ENCODE results near the gene STX19.

Gene STX19, protein sequence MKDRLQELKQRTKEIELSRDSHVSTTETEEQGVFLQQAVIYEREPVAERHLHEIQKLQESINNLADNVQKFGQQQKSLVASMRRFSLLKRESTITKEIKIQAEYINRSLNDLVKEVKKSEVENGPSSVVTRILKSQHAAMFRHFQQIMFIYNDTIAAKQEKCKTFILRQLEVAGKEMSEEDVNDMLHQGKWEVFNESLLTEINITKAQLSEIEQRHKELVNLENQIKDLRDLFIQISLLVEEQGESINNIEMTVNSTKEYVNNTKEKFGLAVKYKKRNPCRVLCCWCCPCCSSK

DNA sequence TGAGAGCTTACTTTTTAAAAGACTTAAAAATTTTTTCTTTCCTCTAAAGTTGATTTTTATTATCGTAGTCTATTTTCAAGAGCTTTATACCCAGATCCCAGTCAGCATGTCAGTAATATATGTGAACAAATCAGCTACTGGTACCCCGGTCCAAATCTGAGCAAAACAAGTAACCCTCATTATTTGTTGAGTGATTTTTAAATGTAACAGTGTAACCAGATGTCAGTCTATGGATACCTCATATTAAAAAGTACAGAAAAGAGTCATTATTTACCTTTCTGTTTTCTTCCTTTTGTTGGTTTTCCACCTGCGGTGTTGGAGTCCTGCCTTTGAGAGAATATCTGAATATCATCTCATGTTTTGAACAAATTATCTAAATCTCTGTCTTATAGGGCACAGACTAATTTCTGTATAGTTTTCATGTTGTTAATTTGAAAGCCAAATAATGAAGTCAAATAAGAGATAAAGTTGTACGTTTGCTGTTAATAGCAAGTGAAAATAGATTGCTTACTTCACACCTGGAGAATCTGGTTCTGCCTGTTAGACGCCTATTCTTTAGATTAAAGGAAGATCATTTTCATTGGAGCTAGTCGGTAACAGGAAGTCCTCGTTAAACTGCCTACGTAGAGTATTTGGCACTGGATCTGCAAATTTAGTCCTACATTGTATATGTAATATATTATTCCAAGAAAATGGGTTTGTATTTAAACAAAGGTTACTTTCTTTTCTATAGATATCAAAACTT lies at the start of gene STX19:
TSS of gene STX19 (minus strand) at position 505 of the 745 bp plus-strand sequence. CDS start 13,328 bp downstream, outside the sequence.
- Histone ChIP-seq H3K9me3 (ENCODE audit: control insufficient read depth, insufficient read depth, low read depth, low read length) (no peaks in the 10 kb centered on the region), H3K36me3 (ENCODE audit: control insufficient read depth in 2 of 2, insufficient read depth in 1 of 2, low read length in 2 of 2) (no peaks in the 10 kb centered on the region; a peak in 1 of 3 replicates), H3K4me3 (ENCODE audit: low read depth, low read length) (no peak within 1 kb of the TSS), H3K4me1 (ENCODE audit: control insufficient read depth, insufficient read depth, low read length) (no peaks in the 10 kb centered on the region), H3K27ac (ENCODE audit: extremely low read depth, low read depth, low read length) (no peak within 1 kb of the TSS)
- no peak for TF ChIP-seq ZBTB8A (tag by site-specific recombination; IDR thresholded peaks at IDR 0.05)
- TF ChIP-seq, protein P1, sequence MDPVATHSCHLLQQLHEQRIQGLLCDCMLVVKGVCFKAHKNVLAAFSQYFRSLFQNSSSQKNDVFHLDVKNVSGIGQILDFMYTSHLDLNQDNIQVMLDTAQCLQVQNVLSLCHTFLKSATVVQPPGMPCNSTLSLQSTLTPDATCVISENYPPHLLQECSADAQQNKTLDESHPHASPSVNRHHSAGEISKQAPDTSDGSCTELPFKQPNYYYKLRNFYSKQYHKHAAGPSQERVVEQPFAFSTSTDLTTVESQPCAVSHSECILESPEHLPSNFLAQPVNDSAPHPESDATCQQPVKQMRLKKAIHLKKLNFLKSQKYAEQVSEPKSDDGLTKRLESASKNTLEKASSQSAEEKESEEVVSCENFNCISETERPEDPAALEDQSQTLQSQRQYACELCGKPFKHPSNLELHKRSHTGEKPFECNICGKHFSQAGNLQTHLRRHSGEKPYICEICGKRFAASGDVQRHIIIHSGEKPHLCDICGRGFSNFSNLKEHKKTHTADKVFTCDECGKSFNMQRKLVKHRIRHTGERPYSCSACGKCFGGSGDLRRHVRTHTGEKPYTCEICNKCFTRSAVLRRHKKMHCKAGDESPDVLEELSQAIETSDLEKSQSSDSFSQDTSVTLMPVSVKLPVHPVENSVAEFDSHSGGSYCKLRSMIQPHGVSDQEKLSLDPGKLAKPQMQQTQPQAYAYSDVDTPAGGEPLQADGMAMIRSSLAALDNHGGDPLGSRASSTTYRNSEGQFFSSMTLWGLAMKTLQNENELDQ (tag by site-specific recombination; IDR thresholded peaks at IDR 0.05; ENCODE audit: low read depth) = no peak
- TF ChIP-seq ZNF394 (tag by site-specific recombination; IDR thresholded peaks at IDR 0.05; ENCODE audit: borderline replicate concordance) = no peak
- TF ChIP-seq ZNF623 (tag by site-specific recombination; IDR thresholded peaks at IDR 0.05) = no peak
- no peak for TF ChIP-seq ZNF843 (tag by site-specific recombination; IDR thresholded peaks at IDR 0.05)
- TF ChIP-seq ZNF157 (tag by site-specific recombination; IDR thresholded peaks at IDR 0.05) = no peak
- CTCF ChIA-PET = interaction anchor here (1.1 kb wide), 2 partner anchors 9 to 24 kb away, joined by 4 to 6 read pairs; no protein-coding TSS in a partner anchor
- POLR2A ChIA-PET = no interaction called here

DNA sequence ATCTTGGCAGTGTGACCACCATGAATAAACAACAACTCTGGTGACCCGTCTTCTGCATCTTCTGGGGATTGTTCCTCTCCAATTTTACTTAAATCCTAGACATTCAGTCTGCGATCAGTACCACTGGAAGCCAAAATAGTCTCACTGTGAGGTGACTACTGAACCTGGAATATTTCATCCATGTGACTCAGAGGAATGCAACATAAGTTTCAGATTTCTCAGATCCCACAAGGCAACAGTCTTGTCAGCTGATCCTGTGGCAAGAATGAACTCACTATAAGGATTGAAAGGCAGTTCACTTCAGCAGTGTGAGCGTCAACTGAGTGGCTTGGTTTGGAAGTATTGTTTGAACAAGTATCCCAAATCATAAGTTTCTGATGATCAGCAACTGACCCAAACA lies 47.7 kb upstream of the STX19 start:
- Histone ChIP-seq H3K9me3 (ENCODE audit: control insufficient read depth, insufficient read depth, low read depth, low read length) (no peaks in the 10 kb centered on the region), H3K4me3 (ENCODE audit: low read depth, low read length) (no peak overlapping the region), H3K27ac (ENCODE audit: extremely low read depth, low read depth, low read length) (no peak overlapping the region), H3K36me3 (ENCODE audit: control insufficient read depth in 2 of 2, insufficient read depth in 1 of 2, low read length in 2 of 2) (peaks cover 0 to 21% of the 10 kb centered on the region in 2 experiments; a peak in 1 of 3 replicates), H3K4me1 (ENCODE audit: control insufficient read depth, insufficient read depth, low read length) (no peaks in the 10 kb centered on the region)
- CTCF ChIA-PET = no interaction called here
- POLR2A ChIA-PET = no interaction called here
- TF ChIP-seq ZNF830 (tag by site-specific recombination; IDR thresholded peaks at IDR 0.05; ENCODE audit: low read depth) = no peak

DNA sequence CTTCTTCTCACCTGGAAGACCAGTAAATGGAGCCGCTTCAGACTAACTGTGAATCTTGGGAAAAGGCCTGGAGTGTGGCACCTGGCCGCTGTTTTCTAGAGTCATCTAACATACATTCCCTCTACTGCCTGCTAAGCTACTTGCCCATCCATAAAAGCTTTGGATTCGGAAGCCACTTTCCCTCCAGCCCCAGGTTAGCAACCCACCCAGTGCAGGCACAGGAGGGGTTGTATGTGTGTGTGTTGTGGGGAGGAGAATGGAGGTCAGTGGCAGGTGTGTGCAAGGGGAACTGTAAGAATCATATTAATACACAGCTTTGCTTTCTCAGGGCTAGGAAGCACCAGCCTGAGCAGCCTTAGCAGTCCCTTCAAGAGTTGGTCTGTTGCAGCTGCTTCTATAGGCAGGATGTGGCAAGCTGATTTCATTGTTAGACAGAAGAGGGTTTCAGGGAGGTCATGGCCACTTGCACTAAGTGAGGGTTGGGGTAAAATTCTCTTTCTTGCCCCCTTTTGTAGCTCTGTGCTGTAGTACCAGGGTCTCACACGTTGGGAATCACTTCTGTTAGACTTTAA lies 43.4 kb upstream of the STX19 start:
- TF ChIP-seq ZNF785 (tag by site-specific recombination; IDR thresholded peaks at IDR 0.05) = no peak
- TF ChIP-seq, protein P2, sequence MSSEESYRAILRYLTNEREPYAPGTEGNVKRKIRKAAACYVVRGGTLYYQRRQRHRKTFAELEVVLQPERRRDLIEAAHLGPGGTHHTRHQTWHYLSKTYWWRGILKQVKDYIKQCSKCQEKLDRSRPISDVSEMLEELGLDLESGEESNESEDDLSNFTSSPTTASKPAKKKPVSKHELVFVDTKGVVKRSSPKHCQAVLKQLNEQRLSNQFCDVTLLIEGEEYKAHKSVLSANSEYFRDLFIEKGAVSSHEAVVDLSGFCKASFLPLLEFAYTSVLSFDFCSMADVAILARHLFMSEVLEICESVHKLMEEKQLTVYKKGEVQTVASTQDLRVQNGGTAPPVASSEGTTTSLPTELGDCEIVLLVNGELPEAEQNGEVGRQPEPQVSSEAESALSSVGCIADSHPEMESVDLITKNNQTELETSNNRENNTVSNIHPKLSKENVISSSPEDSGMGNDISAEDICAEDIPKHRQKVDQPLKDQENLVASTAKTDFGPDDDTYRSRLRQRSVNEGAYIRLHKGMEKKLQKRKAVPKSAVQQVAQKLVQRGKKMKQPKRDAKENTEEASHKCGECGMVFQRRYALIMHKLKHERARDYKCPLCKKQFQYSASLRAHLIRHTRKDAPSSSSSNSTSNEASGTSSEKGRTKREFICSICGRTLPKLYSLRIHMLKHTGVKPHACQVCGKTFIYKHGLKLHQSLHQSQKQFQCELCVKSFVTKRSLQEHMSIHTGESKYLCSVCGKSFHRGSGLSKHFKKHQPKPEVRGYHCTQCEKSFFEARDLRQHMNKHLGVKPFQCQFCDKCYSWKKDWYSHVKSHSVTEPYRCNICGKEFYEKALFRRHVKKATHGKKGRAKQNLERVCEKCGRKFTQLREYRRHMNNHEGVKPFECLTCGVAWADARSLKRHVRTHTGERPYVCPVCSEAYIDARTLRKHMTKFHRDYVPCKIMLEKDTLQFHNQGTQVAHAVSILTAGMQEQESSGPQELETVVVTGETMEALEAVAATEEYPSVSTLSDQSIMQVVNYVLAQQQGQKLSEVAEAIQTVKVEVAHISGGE (tag by site-specific recombination; conservative IDR thresholded peaks at IDR 0.05; ENCODE audit: low read depth) = no peak
- TF ChIP-seq ZNF76 (tag by site-specific recombination; IDR thresholded peaks at IDR 0.05; ENCODE audit: borderline replicate concordance, low read depth) = no peak
- no peak for TF ChIP-seq ZNF335 (tag by site-specific recombination; conservative IDR thresholded peaks at IDR 0.05)
- TF ChIP-seq ZNF302 (tag by site-specific recombination; IDR thresholded peaks at IDR 0.05; ENCODE audit: low read depth) = no peak
- no peak for TF ChIP-seq ZNF214 (tag by site-specific recombination; IDR thresholded peaks at IDR 0.05; ENCODE audit: borderline replicate concordance)
- no peak for TF ChIP-seq ZNF585B (tag by site-specific recombination; IDR thresholded peaks at IDR 0.05)
- TF ChIP-seq YY1 (tag by site-specific recombination; IDR thresholded peaks at IDR 0.05) = no peak
- TF ChIP-seq ZNF354C (tag by site-specific recombination; IDR thresholded peaks at IDR 0.05; ENCODE audit: borderline replicate concordance, low read depth) = no peak
- TF ChIP-seq, protein P3, sequence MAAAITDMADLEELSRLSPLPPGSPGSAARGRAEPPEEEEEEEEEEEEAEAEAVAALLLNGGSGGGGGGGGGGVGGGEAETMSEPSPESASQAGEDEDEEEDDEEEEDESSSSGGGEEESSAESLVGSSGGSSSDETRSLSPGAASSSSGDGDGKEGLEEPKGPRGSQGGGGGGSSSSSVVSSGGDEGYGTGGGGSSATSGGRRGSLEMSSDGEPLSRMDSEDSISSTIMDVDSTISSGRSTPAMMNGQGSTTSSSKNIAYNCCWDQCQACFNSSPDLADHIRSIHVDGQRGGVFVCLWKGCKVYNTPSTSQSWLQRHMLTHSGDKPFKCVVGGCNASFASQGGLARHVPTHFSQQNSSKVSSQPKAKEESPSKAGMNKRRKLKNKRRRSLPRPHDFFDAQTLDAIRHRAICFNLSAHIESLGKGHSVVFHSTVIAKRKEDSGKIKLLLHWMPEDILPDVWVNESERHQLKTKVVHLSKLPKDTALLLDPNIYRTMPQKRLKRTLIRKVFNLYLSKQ (tag by site-specific recombination; IDR thresholded peaks at IDR 0.05; ENCODE audit: borderline replicate concordance) = no peak
- no peaks in the 10 kb centered on the region for H3K4me1 ChIP-seq (ENCODE audit: control insufficient read depth, insufficient read depth, low read length)
- no peaks in the 10 kb centered on the region for H3K9me3 ChIP-seq (ENCODE audit: control insufficient read depth, insufficient read depth, low read depth, low read length)
- no peak overlapping the region for H3K4me3 ChIP-seq (ENCODE audit: low read depth, low read length)
- POLR2A ChIA-PET = no interaction called here
- H3K27ac ChIP-seq (ENCODE audit: extremely low read depth, low read depth, low read length) = no peak overlapping the region
- H3K36me3 ChIP-seq (ENCODE audit: control insufficient read depth in 2 of 2, insufficient read depth in 1 of 2, low read length in 2 of 2) = peaks cover 0 to 38% of the 10 kb centered on the region in 2 experiments; a peak in 1 of 3 replicates
- CTCF ChIA-PET = interaction anchor here (1.0 kb wide), 1 partner anchor 30 kb away, joined by 3 read pairs; no protein-coding TSS in a partner anchor
